GM21723 (cell line): ENCODE results near the gene SRGAP1.
"Not testable (repeated sequence)": the region's sequence is repeated elsewhere in the genome, so short reads cannot be mapped to it uniquely, and the experiment has no call there.

ENCODE experiments used
- ATAC-seq: cut with Tn5 transposase; IDR thresholded peaks from one replicate; pipeline ENCODE4 v1.9.1; 2021; ENCODE audit warnings: mild to moderate bottlenecking, moderate library complexity; ENCODE audit not compliant: unreplicated experiment

Gene SRGAP1

DNA sequence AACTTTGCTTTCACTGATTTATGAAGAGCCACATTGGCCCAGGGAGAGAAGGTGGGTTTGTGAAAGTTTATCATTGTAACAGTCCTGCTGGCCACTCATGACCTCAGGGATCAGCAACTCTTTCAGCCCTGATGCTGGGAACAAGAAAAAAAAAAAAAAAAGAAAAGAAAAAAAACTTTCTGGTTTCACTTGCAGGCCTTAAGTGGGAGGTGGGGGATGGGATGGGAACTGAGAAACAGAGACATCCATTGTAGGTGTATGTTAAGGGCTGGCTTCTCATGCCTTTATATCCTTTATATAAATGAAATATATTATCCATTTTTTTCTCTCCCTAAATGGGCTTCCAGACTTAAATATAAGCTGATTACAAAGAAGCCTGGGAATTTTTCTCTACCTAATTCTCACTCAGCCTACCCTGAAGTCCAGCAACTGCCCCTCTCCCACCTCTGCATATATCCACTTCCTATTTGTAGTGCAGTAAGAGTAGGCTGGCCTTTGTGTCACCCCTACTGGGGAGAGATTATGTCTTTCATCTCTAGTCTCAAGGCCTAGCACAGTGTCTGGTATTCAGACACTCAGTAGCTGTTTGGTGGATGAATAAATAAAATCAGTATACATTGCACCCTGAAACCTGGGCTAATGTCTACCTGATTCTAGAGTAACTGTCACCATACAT lies 190.5 kb downstream of the SRGAP1 start:
- no peak for ATAC-seq

DNA sequence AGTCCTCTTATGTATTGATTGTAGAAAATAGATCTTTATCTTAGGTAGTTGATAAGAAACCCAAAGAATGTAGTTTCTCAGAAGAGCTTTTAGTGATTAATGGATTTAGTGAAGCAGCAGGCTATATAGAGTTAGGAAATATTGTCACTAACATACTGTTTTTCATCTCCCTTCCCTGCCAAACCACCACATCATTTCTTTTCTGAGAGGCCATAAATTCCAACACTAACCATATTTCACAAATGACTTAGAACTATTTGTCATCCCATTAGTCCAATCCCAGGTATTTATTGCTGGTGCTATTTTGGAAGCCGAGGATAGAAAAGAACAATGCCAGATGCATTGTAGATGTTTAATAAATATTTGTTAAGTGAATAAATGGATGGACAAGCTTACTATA lies 191.9 kb downstream of the SRGAP1 start:
- ATAC-seq, result no peak

DNA sequence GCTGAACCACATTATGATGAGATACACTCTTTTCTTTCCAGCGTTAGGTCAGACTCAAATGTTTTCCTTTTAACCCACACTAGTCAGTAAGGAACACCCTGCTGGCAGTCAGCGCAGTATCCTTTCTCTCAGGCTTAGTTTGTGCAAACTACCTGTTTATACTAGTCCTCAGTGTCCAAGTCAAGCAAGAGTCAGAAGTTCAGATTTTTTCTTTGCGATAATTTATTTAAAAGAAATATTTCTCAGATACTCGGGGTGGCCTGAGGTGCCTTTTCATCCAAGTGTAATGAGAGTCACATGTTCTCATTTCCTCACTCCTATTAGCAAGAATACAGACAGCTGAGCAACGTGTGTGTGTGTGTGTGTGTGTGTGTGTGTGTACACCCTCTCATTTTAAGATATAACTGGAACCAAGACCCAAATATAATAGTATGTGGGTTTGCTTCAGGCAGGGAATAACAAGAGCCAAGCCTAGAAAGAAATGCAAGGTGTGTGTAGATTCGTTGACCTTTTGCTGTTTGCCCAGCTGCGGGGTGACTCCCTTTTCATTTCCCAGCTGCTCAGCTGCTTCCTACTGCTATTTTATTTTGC lies 194.9 kb downstream of the SRGAP1 start:
- ATAC-seq, result no peak

DNA sequence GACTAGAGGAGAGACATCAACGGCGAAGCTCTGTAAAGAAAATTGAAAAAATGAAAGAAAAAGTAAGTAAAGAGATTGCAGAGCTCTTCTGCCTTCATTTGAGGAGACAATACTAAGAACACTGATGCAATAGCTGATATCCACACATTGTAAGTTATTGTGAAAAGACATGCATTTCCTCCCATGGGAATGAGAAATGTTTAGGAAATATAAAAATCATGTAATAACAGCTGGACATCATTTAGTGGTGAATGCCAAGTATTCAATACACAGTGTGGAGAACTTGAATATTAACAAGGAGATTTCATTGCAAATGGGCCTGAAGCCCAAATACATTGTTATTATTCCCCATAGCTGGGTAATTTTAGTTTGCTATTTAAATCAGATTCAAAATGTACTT lies 198.4 kb downstream of the SRGAP1 start:
- ATAC-seq, result no peak

DNA sequence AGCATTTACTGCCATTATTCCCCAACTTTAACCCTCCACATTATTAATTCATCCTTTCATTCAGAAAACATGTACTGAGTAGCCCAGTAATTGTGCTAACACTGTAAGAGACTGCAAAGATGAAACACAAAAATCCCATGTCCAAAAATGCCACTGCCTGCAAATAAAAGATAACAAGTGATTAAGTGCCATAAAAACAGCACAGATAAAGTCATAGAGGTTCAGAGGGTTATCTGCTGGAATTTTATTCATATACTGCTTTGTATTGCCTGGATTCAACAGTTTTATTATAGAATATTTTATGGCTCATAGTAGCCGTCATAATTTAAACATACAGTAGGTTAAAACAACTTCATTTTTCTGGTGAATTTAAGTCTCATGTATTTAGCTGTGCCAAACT lies 199.7 kb downstream of the SRGAP1 start:
- no peak for ATAC-seq

DNA sequence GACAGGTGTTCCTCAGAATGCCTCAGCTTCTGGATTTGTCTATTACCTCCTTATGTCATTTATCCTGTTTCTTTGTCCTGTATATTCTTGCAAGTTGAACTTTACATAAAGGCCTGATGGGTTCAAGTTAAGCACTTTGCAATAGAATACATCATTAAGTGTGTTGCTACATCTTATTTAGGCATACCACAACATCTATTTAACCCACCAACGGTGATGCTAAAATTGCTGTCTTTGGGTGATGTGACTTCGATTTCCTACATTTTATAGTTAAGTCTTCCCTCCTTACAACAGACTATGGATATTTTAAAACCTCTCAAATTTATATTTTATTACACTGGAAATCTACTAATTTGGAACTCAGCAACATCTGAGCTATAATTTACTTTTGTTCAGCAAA lies 206.6 kb downstream of the SRGAP1 start:
- no peak for ATAC-seq

DNA sequence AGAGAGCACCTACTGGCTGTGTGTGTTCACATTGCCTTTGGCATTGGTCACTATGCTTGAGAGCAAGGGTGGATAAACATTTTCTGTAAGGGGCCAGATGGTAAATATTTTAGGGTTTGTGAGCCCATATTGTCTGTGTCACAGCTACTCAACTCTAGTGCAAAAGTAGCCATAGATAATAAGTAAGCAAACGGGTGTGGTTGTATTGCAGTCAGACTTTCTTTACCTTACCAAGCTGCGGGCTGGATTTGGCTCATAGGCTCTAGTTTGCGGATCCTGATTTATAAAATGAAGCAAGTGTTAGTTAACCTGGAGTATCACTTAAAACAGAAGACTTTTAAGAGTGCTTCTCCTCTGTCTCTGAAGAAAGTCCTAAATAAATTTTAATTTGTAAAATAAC lies 208.6 kb downstream of the SRGAP1 start:
- no peak for ATAC-seq

DNA sequence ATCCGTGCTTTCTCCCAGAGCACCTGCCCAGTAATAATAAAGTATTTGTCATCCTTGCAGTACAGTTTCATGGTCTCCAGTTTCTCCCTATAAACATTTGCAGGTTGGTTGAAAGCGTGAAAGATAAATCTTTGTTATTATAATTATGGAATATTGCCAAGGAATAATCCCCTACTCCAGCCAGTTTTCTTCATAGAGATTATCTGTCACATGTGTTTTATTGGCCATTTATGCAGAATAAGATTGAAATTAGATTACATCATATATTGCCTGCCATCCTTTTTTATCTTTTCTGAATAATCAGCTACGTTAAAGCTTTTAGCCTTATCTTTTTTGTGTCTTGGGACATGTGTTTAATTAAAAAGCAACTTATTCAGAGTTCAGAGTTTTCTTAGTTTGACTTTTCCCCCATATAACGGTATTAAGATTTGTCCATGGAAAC lies 209.6 kb downstream of the SRGAP1 start:
- ATAC-seq, result no peak

DNA sequence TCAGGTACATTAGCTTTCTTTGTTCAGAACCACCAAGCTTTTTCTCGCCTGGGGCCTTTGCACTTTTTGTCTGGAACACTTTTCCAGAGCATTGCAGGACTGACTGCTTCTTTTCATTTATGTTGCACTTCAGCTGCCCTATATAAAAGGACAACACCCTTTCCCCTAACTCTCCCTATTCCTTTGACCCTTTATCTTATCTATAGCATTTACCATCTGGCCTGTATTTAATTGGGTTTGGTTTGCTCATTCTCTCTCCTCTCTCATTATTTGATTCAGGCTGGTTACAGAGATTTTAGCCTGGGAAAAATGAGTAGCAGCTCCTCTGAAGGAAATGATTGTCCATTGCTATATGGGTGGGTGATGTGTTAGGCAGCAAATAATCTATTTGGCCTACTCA lies 212.2 kb downstream of the SRGAP1 start:
- no peak for ATAC-seq

DNA sequence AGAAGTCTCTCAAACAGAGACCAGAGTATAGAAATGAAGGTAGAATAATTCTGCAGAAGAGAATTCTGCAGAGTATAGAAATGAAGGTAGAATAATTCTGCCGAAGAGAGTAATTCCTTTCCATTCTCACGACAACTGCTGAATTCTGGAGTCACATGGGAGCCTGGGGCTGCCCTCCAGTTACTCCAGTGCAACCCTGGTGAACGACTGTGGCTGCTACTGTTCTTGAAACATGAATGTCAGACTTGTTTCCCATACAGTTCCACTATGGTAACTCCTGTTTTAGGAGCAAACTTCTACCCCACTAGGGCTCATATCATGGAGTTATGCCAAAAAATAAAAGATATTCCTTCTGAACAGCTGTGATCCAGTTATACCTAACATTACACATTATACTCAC lies 213.2 kb downstream of the SRGAP1 start:
- ATAC-seq, result no peak

DNA sequence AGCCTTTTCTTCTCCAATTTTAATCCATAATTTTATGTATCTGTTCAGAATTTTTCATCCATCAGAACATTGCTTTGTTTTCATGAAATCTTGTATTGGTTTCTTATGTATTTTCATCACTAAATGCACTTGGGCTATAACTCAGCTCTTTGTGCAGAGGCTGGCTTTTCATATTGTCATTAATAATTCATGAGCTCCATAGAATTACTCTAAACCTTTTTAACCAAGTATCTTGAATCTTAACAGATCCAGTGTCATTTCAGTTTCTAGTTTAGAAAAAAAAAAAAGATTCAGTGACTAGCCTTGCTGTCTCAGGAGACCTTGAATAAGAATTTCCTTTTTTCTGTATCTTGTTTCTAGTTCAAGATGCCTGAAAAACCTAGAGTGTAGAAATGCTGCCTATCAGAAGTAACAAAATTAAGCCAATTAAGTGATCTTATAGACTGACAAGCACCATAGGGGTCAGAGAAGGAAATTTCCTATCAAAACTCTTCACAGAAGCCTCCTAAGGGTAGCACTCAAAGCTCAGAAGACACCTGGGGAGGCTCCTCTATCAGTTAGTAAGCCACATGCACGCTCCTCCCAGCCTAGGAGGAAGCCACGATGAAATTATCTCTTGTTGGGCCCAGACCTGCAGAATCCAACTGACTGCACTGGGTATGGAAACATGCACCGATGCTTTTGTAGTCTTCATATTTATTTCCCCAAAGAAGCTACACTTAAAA lies 214.2 kb downstream of the SRGAP1 start:
- ATAC-seq, result no peak

DNA sequence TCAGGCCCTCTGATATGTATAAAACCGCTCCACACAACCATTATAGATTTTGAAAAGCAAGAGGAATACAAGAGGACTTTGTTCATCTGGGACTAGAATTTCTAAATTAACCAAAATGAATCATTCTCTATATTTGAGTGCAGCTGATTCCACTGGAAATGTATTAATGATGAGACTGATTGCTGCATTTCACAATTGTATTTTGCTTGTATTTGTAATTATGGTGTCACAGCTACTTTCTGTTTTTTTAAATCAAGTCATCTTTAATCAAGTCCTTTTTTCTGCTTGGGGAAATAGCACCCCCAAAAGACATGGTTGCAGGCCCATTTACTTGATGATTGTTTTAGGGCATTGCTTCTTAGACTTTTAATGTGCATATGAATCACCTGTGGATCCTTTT lies 215.2 kb downstream of the SRGAP1 start:
- ATAC-seq, result no peak

DNA sequence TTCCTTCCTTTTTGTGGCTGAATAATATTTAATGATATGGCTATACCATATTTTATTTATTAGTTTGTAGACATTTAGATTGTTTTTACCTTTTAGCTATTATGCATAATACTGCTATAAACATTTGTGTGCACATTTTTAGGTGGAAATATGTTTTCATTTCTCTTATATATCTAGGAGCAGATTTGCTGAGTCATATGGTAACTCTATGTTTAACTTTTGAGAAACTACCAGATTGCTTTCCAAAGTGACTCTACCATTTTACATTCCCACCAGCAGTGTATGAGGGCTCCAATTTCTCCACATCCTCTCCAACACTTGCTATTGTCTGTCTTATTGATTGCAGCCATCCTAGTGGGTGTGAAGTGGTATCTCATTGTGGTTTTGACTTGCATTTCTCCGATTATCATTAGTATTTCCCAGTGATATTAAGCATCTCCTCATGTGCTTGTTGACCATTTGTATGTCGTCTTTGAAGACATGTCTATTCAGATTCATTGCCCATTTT lies 217.4 kb downstream of the SRGAP1 start:
- ATAC-seq, result no peak

DNA sequence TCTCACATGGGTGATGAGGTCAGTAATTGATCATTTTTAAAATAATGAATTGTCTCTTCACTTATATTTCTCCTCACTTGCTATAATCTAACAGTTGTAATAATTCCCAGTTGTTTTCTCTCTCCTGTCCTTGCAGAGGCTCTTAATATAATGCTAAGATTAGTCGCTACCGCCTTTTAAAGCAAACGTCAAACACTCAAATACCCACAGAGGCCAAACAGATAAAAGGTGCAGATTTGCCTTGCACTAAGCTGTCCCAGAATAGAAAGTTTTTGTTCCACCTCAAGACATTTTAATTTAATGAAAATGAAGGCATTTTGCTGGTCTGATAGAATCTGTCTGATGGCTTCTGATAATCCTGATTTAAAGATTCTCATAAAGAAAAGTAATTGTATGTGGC lies 218.6 kb downstream of the SRGAP1 start:
- ATAC-seq, result no peak

DNA sequence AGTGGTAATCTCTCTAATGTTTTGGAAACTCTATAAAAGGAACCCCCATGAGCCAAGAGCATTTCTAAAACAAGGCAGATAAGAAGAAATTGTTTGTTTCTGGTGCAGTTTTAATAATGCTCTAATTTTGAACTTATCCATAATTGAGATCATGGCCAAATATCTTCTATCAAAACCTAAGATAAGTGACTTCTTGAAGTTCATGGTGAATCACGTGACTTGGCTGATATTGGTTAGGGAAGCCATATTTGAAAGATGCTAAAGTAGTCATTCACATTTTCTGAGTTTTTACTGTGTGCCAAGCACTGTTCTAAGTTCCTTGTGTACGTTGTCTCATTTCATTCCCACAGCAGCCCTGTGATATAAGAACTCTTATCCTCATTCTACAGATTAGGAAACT lies 219.7 kb downstream of the SRGAP1 start:
- no peak for ATAC-seq

DNA sequence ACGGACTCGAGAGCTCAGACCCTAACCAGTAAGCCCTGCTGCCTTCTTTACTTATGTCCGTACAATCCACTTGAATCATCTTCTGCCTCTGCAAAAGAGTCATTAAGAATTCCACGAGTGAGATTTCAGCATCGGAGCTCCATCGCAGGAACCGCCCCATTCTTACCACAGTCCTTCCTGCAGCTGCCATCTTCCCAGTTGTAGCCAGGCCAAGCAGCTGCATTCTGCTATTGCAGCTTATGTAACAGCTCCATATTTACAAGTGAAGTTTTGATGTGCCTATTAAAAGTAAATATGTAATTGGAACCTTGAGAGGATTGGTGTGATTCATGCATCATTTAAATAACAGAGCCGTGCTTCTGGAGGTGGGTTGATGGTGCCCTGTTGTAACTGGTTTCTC lies 220.2 kb downstream of the SRGAP1 start:
- no peak for ATAC-seq

DNA sequence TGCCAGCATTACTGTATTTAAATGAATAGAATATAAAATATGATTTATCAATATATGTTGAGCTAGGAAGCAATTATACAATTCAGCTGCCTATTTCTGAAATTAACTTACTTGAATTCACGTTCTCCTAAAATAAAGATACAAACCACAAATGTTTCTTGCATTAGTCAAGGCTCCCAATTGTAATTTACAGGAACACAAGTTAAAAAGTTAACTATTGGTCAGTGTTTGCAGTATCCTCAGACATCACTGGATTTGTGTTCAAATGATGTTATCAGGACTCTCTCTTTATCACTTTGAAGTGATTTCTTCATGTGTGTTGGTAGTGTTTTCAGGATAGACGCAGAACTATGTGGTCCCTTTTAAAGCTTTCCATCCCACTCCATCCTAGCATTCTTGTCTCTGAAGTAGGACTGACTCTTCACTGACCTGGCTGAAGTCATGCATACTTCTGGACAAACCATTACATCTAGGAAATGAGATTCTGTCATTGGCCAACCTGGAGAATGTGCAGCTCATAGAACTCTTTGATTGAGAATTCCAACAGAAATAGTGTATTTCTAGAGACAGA lies 221.5 kb downstream of the SRGAP1 start:
- no peak for ATAC-seq

DNA sequence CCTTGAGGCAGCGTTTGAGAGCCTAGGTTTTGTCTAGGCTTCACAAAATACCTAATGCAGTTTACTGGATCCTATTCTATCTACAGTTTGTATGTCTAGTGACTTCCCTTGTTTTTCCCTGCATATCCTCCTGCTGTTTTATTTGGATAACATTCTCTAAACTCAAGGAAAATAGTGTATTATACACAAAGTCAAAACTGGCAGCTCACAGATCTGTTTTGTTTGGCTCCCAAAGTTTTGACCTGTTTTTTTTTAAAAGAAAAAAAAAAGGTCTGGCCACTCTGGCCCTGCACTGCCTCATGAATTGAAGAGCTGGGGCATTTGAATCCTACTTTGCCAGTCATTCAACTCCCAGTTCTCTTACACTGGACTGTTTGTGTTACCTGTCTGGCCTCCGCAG lies 222.3 kb downstream of the SRGAP1 start:
- no peak for ATAC-seq

DNA sequence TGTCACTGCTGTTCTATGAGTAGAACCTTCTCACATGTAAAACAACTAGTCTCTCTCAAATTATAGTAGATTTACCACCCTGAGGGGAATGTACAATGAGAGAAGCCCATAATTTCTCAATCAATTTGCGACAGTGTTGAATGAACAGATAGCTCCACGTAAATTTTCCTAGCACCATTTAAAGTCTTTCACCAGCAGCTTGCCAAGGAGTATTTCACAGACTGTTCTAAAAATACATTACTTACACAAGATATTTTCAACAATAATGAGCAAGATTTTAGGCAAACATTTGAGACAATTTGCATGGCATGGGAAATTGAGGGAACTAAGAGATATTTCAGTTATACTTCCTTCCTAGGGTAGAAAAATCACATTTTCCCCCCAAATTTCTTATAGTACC lies 226.0 kb downstream of the SRGAP1 start:
- no peak for ATAC-seq

DNA sequence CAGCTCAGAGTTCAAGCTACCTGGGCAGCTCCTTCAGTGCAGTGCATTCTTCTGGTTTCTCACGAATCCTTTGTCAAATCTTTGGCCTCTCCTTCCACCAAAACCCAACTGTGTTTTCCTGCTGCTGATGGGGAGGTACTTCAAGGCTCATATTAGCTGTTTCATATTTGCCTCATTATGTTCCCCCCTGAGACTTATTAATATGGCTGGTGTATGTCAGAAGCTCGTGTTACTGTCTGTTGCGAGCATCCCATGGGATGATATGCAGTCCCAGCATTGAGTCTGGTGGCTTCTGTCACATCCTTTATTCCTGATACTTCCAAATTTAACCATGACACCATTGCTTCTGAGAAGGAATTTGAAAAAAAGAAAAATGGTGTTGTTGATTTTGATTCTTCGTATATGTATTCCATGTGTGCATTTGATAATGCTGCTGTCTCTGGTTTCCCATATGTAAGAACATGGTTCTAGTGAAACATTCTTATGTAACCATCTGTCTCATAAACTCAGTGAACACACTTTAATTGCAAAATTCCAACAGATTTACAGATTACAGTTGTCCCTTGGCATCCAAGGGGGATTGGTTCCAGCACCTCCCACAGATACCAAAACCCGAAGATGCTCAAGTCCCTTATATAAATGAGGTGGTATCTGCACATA lies 228.5 kb downstream of the SRGAP1 start:
- no peak for ATAC-seq

DNA sequence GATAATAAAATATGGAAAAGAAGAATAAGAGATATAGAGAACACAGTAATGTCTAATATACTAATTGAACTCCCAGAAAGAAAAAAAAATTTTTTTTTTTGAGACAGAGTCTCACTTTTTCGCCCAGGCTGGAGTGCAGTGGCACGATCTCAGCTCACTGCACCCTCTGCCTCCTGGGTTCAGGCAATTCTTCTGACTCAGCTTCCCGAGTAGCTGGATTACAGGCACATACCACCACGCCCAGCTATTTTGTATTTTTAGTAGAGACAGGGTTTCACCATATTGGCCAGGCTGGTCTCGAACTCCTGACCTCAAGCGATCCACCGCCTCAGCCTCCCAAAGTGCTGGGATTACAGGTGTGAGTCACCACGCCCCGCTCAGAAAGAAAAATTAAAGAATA lies 232.1 kb downstream of the SRGAP1 start:
- ATAC-seq, result not testable (repeated sequence)
